HCT116 (cell line): ENCODE measurements around the gene KIRREL3.

ENCODE experiments used
- CEBPB ChIP-seq: IDR thresholded peaks from 2 replicates; pipeline ENCODE4 v1.6.1; 2012; ENCODE audit warnings: low read depth
- CTCF ChIP-seq, 3 experiments: fragments of 200-600 bp in 1 of 3; sonication (generic) in 1 of 3; IDR thresholded peaks in 2 of 3; conservative IDR thresholded peaks in 1 of 3; 2 replicates each; pipeline ENCODE4 v1.5.1; 2012 to 2017; ENCODE audit warnings: low read depth in 2 of 3, low read length in 2 of 3, antibody characterized with exemption in 1 of 3, borderline replicate concordance in 1 of 3, control low read depth in 1 of 3, mild to moderate bottlenecking in 1 of 3, mixed read lengths in 1 of 3, mixed run types in 1 of 3, moderate library complexity in 1 of 3; ENCODE audit not compliant: insufficient read depth in 1 of 3
- EZH2 ChIP-seq: fragments of 200-600 bp; sonication (generic); IDR thresholded peaks from 2 replicates; pipeline ENCODE4 v1.6.1; 2017; ENCODE audit warnings: antibody characterized with exemption, mixed run types
- POLR2A ChIP-seq: IDR thresholded peaks from 2 replicates; pipeline ENCODE4 v1.7.0; 2011; ENCODE audit warnings: borderline replicate concordance; ENCODE audit not compliant: insufficient read depth, insufficient read length; ENCODE audit errors: extremely low read depth
- POLR2AphosphoS5 ChIP-seq: IDR thresholded peaks from 2 replicates; pipeline ENCODE4 v1.6.1; 2011; ENCODE audit warnings: mild to moderate bottlenecking, low read depth, low read length, moderate library complexity
- SP1 ChIP-seq: IDR thresholded peaks from 2 replicates; pipeline ENCODE4 v1.6.1; 2012; ENCODE audit warnings: low read depth
- YY1 ChIP-seq: IDR thresholded peaks from 2 replicates; pipeline ENCODE4 v1.6.1; 2011; ENCODE audit warnings: low read length, low read depth, moderate library complexity, mild to moderate bottlenecking; ENCODE audit not compliant: insufficient replicate concordance; ENCODE audit errors: extremely low read depth
- TF ChIP-seq, protein P1 (sequence below): IDR thresholded peaks from 2 replicates; pipeline ENCODE4 v1.6.1; 2012; ENCODE audit warnings: low read depth

GRCh38 chr11:126722006-126722736 lies 278.4 kb downstream of the KIRREL3 start:
- TF ChIP-seq EZH2 (no peak), CEBPB (no peak), POLR2AphosphoS5 (no peak), CTCF (IDR thresholded peaks at IDR 0.05 in 2 of 3, conservative IDR thresholded peaks at IDR 0.05 in 1 of 3; ENCODE audit: borderline replicate concordance in 1 of 3, insufficient read depth in 1 of 3, low read depth in 2 of 3, low read length in 2 of 3) (no peak), SP1 (no peak), YY1 (no peak), POLR2A (no peak)
- TF ChIP-seq, protein P1, sequence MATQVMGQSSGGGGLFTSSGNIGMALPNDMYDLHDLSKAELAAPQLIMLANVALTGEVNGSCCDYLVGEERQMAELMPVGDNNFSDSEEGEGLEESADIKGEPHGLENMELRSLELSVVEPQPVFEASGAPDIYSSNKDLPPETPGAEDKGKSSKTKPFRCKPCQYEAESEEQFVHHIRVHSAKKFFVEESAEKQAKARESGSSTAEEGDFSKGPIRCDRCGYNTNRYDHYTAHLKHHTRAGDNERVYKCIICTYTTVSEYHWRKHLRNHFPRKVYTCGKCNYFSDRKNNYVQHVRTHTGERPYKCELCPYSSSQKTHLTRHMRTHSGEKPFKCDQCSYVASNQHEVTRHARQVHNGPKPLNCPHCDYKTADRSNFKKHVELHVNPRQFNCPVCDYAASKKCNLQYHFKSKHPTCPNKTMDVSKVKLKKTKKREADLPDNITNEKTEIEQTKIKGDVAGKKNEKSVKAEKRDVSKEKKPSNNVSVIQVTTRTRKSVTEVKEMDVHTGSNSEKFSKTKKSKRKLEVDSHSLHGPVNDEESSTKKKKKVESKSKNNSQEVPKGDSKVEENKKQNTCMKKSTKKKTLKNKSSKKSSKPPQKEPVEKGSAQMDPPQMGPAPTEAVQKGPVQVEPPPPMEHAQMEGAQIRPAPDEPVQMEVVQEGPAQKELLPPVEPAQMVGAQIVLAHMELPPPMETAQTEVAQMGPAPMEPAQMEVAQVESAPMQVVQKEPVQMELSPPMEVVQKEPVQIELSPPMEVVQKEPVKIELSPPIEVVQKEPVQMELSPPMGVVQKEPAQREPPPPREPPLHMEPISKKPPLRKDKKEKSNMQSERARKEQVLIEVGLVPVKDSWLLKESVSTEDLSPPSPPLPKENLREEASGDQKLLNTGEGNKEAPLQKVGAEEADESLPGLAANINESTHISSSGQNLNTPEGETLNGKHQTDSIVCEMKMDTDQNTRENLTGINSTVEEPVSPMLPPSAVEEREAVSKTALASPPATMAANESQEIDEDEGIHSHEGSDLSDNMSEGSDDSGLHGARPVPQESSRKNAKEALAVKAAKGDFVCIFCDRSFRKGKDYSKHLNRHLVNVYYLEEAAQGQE: no peak
